HuH-7 (cell line): Measurements from ENCODE around the gene CYLC1.

ENCODE experiments used
- DNase-seq: peaks from one replicate; pipeline ENCODE4 v3.0.0; 2011; ENCODE audit warnings: low spot score

CYLC1 gene

GRCh38 chrX:83860846-83861245, at the start of gene CYLC1:
Gene CYLC1 (plus strand): TSS chrX:83861146. CDS start chrX:83861183, 37 bp downstream.
- DNase-seq = no peak

- DNase-seq = no peak
Measured at GRCh38 chrX:83819304-83819703, 41.6 kb upstream of the CYLC1 start.

- no peak for DNase-seq
Measured at GRCh38 chrX:83829874-83830273, 31.1 kb upstream of the CYLC1 start.

GRCh38 chrX:83845397-83845796, 15.5 kb upstream of the CYLC1 start:
- DNase-seq = no peak

- no peak for DNase-seq
Measured at GRCh38 chrX:83847339-83847738, 13.6 kb upstream of the CYLC1 start.

- no peak for DNase-seq
Measured at GRCh38 chrX:83888585-83888984, 27.6 kb downstream of the CYLC1 start.

- no peak for DNase-seq
Measured at GRCh38 chrX:83892433-83892832, 31.5 kb downstream of the CYLC1 start.

- DNase-seq = no peak
Measured at GRCh38 chrX:83906921-83907320, 46.0 kb downstream of the CYLC1 start.

- no peak for DNase-seq
Measured at GRCh38 chrX:83916525-83916924, 55.6 kb downstream of the CYLC1 start.

GRCh38 chrX:83934220-83934619, 73.3 kb downstream of the CYLC1 start:
- DNase-seq = no peak
